ENCODE results near the gene PSG11.
"Not testable (repeated sequence)": the region's sequence is repeated elsewhere in the genome, so short reads cannot be mapped to it uniquely, and the experiment has no call there.

Gene PSG11

GRCh38 chr19:43026369-43026768 is at the start of gene PSG11:
Gene PSG11, minus strand, starts transcription at chr19:43026469. Its CDS starts 97 bp downstream, at chr19:43026372.
- DNase-seq (ENCODE audit: low read depth): not testable (repeated sequence)

GRCh38 chr19:43062418-43062817 is 36.1 kb upstream of the PSG11 start:
- not testable (repeated sequence) for DNase-seq (ENCODE audit: low read depth)

- DNase-seq (ENCODE audit: low read depth): not testable (repeated sequence)
Observed at GRCh38 chr19:43061326-43061725, 35.1 kb upstream of the PSG11 start.

- DNase-seq (ENCODE audit: low read depth): not testable (repeated sequence)
Observed at GRCh38 chr19:43060254-43060653, 34.0 kb upstream of the PSG11 start.

- not testable (repeated sequence) for DNase-seq (ENCODE audit: low read depth)
Observed at GRCh38 chr19:43059482-43059881, 33.2 kb upstream of the PSG11 start.

GRCh38 chr19:43058440-43058839 is 32.2 kb upstream of the PSG11 start:
- not testable (repeated sequence) for DNase-seq (ENCODE audit: low read depth)

GRCh38 chr19:43047966-43048365 is 21.7 kb upstream of the PSG11 start:
- not testable (repeated sequence) for DNase-seq (ENCODE audit: low read depth)

- DNase-seq (ENCODE audit: low read depth): not testable (repeated sequence)
Observed at GRCh38 chr19:43046578-43046977, 20.3 kb upstream of the PSG11 start.

- DNase-seq (ENCODE audit: low read depth): not testable (repeated sequence)
Observed at GRCh38 chr19:43043492-43044180, 17.4 kb upstream of the PSG11 start.

- DNase-seq (ENCODE audit: low read depth): not testable (repeated sequence)
Observed at GRCh38 chr19:43031645-43032044, 5.4 kb upstream of the PSG11 start.

- no peak for DNase-seq (ENCODE audit: low read depth)
Observed at GRCh38 chr19:43028866-43029265, 2.6 kb upstream of the PSG11 start.

- DNase-seq (ENCODE audit: low read depth): not testable (repeated sequence)
Observed at GRCh38 chr19:43027985-43028384, 1.7 kb upstream of the PSG11 start.

GRCh38 chr19:43027061-43027460 is 792 bp upstream of the PSG11 start:
- not testable (repeated sequence) for DNase-seq (ENCODE audit: low read depth)

GRCh38 chr19:43022098-43022497 is 4.2 kb downstream of the PSG11 start:
- DNase-seq (ENCODE audit: low read depth): not testable (repeated sequence)

GRCh38 chr19:43021629-43022028 is 4.6 kb downstream of the PSG11 start:
- DNase-seq (ENCODE audit: low read depth): not testable (repeated sequence)

GRCh38 chr19:43019588-43019987 is 6.7 kb downstream of the PSG11 start:
- not testable (repeated sequence) for DNase-seq (ENCODE audit: low read depth)

GRCh38 chr19:43005841-43006240 is 20.4 kb downstream of the PSG11 start:
- not testable (repeated sequence) for DNase-seq (ENCODE audit: low read depth)

- not testable (repeated sequence) for DNase-seq (ENCODE audit: low read depth)
Observed at GRCh38 chr19:43004846-43005245, 21.4 kb downstream of the PSG11 start.

- DNase-seq (ENCODE audit: low read depth): not testable (repeated sequence)
Observed at GRCh38 chr19:43003634-43004033, 22.6 kb downstream of the PSG11 start.

GRCh38 chr19:43002948-43003347 is 23.3 kb downstream of the PSG11 start:
- DNase-seq (ENCODE audit: low read depth): not testable (repeated sequence)

GRCh38 chr19:42996161-42996560 is 30.1 kb downstream of the PSG11 start:
- DNase-seq (ENCODE audit: low read depth): not testable (repeated sequence)

GRCh38 chr19:42992029-42992604 is 34.2 kb downstream of the PSG11 start:
- not testable (repeated sequence) for DNase-seq (ENCODE audit: low read depth)

GRCh38 chr19:42989851-42990250 is 36.4 kb downstream of the PSG11 start:
- no peak for DNase-seq (ENCODE audit: low read depth)

Data from T-helper 22 cell (primary cell).